Peyer's patch (tissue), 4 donors: ENCODE measurements around the gene REN. TPM values are rescaled to one million over a fixed set of nuclear protein-coding genes. Genes with fewer than 3 reads are reported as not detected.

Experiments
- DNase-seq, 3 donors: peaks; one replicate each; pipeline ENCODE4 v3.0.0-alpha.2; 2017 to 2019
- H3K27ac ChIP-seq, 4 donors: fragments of 200-600 bp; sonication (generic); one replicate each; pipeline ENCODE4 v1.5.1; 2016 to 2019
- H3K27me3 ChIP-seq, 2 donors: fragments of 200-600 bp; sonication (generic); one replicate each; pipeline ENCODE4 v1.5.1; 2019
- H3K36me3 ChIP-seq, 3 donors: fragments of 200-600 bp; sonication (generic); one replicate each; pipeline ENCODE4 v1.5.1; 2016 to 2019
- H3K4me1 ChIP-seq, 4 donors: fragments of 200-600 bp; sonication (generic); one replicate each; pipeline ENCODE4 v1.5.1; 2016 to 2019
- H3K4me3 ChIP-seq, 4 donors: fragments of 200-600 bp; sonication (generic); 1 replicate in 3 of 4; 2 replicates in 1 of 4; pipeline ENCODE4 v1.5.1; 2016 to 2019; ENCODE audit warnings: mild to moderate bottlenecking in 1 of 4
- H3K9me3 ChIP-seq, 4 donors: fragments of 200-600 bp; sonication (generic); one replicate each; pipeline ENCODE4 v1.5.1; 2016 to 2019; ENCODE audit warnings: mild to moderate bottlenecking in 1 of 4
- POLR2A ChIP-seq, 2 donors: fragments of 450-650 bp; IDR thresholded peaks; one replicate each; pipeline ENCODE4 v1.5.1; 2017; ENCODE audit warnings: antibody characterized with exemption in 2 of 2, mild to moderate bottlenecking in 2 of 2, moderate library complexity in 2 of 2
- total RNA-seq, 4 donors: library from RNA; depleted of rRNA; stranded (reverse); fragments of >200 nt; gene quantifications; one replicate each; pipeline ENCODE4 v1.1.0, GENCODE V29; 2016
- TF ChIP-seq, protein P1 (sequence below), 6 experiments: fragments of 450-650 bp in 4 of 6; fragments of 200-600 bp in 2 of 6; sonication (generic) in 1 of 6; IDR thresholded peaks; one replicate each; pipeline ENCODE4 v1.5.1; 2017 to 2019; ENCODE audit warnings: antibody characterized with exemption in 6 of 6, mild to moderate bottlenecking in 3 of 6, moderate library complexity in 1 of 6

REN gene
- total RNA-seq, 4 donors from 2014 or later: not detected

DNA sequence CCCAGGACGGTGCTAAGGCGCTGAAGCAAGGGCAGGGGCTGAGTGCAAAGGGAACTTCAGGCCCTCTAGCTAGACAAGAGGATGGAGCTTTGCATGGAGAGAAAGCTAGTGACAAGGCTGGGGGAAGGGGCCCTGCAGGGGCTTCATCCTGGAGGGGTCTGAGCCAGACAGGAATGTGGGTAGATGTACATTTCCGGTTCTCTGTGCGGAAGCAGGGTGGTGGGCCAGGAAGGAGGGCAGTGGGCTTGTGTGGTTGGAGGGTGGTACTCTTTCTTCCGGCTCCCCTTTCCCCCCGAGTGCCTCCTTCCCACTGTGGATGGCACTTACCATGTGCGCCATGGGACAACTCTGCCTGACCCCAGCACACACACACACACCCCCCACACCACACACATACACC, 28.6 kb upstream of the REN start:
- no peak overlapping the region for H3K4me3 ChIP-seq
- H3K4me1 ChIP-seq: no peaks in the 10 kb centered on the region
- no peaks in the 10 kb centered on the region for H3K36me3 ChIP-seq
- peak in 1 of 3 donors; percentile 13 for DNase-seq
- H3K27me3 ChIP-seq: no peaks in the 10 kb centered on the region
- no peak for TF ChIP-seq POLR2A (IDR thresholded peaks at IDR 0.05)
- TF ChIP-seq, protein P1, sequence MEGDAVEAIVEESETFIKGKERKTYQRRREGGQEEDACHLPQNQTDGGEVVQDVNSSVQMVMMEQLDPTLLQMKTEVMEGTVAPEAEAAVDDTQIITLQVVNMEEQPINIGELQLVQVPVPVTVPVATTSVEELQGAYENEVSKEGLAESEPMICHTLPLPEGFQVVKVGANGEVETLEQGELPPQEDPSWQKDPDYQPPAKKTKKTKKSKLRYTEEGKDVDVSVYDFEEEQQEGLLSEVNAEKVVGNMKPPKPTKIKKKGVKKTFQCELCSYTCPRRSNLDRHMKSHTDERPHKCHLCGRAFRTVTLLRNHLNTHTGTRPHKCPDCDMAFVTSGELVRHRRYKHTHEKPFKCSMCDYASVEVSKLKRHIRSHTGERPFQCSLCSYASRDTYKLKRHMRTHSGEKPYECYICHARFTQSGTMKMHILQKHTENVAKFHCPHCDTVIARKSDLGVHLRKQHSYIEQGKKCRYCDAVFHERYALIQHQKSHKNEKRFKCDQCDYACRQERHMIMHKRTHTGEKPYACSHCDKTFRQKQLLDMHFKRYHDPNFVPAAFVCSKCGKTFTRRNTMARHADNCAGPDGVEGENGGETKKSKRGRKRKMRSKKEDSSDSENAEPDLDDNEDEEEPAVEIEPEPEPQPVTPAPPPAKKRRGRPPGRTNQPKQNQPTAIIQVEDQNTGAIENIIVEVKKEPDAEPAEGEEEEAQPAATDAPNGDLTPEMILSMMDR (IDR thresholded peaks at IDR 0.05): no peak
- H3K9me3 ChIP-seq: no peaks in the 10 kb centered on the region
- H3K27ac ChIP-seq: no peak overlapping the region

DNA sequence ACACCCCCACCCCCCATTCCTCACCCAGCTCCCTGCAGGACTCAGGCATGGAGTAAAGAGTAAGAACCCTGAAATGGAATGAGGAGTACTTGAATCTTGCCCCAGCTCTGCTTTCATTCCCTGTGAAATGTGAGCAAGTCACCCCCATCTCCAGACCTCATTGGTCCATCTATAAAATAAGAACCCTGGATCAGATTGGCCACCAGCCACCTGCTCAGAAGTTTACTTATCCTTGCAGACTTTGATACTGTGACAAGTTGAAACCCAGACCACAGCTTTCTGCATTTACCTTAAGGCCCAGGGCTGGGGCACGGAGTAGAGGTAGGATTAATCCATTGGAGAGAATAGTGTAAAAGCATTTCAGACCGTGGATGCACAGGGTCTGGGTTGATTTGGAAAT, 27.9 kb upstream of the REN start:
- Histone ChIP-seq H3K4me1 (no peaks in the 10 kb centered on the region), H3K27me3 (no peaks in the 10 kb centered on the region), H3K4me3 (no peak overlapping the region), H3K27ac (no peak overlapping the region), H3K9me3 (no peaks in the 10 kb centered on the region), H3K36me3 (no peaks in the 10 kb centered on the region)
- peak in 1 of 3 donors; percentile 41 for DNase-seq
- no peak for TF ChIP-seq POLR2A (IDR thresholded peaks at IDR 0.05)
- TF ChIP-seq, protein P1 (IDR thresholded peaks at IDR 0.05): no peak

DNA sequence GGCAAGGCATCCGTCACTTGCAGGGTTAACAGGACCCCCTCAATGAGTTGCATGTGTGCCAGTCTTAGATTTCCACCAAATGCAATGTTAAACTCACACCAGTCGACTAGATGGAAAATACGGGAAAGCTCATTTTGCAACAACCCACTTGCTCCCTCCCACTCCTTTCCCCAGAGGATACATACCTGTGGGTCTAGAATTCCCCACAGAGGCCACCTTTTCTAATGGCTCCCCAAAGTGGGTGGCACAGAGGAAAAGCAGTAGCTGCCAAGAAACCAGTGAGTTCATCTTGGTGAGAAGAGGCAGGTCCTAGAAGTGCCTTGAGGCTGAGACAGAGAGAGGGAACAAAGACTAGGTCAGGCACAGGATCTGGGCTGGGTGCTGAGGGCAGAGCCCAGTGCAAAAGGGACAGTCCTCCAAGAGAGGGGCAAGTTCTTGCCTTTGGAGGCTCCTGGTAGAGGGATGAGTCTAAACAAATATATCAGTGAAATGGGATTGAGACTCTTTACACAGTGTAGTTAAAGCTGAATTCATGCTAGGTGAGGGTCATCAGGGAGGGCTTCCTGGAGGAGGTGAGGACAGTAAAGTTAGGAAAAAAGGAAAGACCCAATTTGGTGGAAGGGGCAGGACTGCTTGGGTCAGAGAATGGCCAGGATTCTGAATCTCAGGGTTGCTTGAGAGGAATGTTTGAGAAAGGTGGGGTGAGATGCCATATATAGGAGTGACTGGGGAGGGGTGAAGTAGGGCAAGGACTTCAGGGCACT, 26.6 kb upstream of the REN start:
- H3K4me1 ChIP-seq: no peaks in the 10 kb centered on the region
- H3K4me3 ChIP-seq: no peak overlapping the region
- no peak for TF ChIP-seq POLR2A (IDR thresholded peaks at IDR 0.05)
- TF ChIP-seq, protein P1 (IDR thresholded peaks at IDR 0.05): no peak
- H3K27me3 ChIP-seq: no peaks in the 10 kb centered on the region
- no peaks in the 10 kb centered on the region for H3K9me3 ChIP-seq
- peak in 1 of 3 donors; percentile 30 for DNase-seq
- no peak overlapping the region for H3K27ac ChIP-seq
- no peaks in the 10 kb centered on the region for H3K36me3 ChIP-seq

DNA sequence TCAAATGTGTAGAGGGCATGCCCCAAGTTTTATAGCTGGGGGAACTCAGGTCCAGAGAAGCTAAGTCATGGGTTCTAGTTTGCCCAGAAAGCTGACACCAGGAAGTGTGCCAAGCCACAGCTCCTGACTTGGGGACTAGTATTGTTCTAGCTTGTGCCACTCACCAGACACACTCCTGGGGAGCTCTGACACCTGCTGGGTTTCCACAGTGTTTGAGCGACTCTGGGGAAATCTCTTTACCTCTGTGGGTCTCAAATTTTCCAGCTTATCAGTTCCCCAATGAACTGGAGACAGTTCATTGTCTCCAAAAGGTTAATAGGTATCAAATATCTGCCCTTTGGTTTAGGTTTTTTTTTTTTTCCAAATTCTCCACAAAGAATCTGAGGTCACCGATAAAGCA, 25.9 kb upstream of the REN start:
- Histone ChIP-seq H3K27me3 (no peaks in the 10 kb centered on the region), H3K36me3 (no peaks in the 10 kb centered on the region), H3K4me1 (no peaks in the 10 kb centered on the region), H3K9me3 (no peaks in the 10 kb centered on the region), H3K4me3 (no peak overlapping the region), H3K27ac (no peak overlapping the region)
- TF ChIP-seq, protein P1 (IDR thresholded peaks at IDR 0.05): no peak
- TF ChIP-seq POLR2A (IDR thresholded peaks at IDR 0.05): no peak
- no peak for DNase-seq

DNA sequence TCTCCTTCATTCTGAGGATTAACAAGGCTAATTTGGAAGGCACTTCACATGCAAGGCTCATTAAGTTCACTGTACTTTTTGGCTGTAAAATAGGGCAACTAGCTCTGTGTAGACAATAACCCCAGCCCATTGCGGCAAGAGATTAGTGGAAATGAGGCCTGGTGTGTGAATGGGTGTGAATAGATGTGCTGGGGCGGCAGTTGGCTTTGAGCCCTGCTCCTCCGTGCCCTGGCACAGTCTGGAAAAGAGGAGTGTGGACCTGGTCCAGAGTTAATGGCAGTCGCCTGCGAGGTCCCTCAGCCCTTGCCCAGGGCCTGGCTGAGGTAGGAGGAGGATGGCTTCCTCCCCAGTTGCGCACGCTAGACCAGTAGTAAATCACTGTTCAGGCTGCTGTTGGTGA, 25.3 kb upstream of the REN start:
- TF ChIP-seq, protein P1 (IDR thresholded peaks at IDR 0.05): no peak
- no peak for TF ChIP-seq POLR2A (IDR thresholded peaks at IDR 0.05)
- H3K4me1 ChIP-seq: no peaks in the 10 kb centered on the region
- H3K27me3 ChIP-seq: no peaks in the 10 kb centered on the region
- H3K27ac ChIP-seq: peak overlapping the region in 1 of 4 donors; percentile 50
- no peaks in the 10 kb centered on the region for H3K9me3 ChIP-seq
- DNase-seq: no peak
- H3K4me3 ChIP-seq: no peak overlapping the region
- H3K36me3 ChIP-seq: no peaks in the 10 kb centered on the region
